Breast epithelium (tissue), 4 donors: ENCODE results near the gene PLAU. TPM values are rescaled to one million over a fixed set of nuclear protein-coding genes. Genes with fewer than 3 reads are reported as not detected.

ENCODE experiments used
- DNase-seq, 2 donors: peaks; one replicate each; pipeline ENCODE4 v3.0.0-alpha.2; 2019; ENCODE audit warnings: low spot score in 2 of 2
- H3K27ac ChIP-seq, 2 donors: fragments of 200-600 bp; sonication (generic) in 1 of 2; one replicate each; pipeline ENCODE4 v1.5.1; 2016 to 2019; ENCODE audit warnings: mild to moderate bottlenecking in 1 of 2
- H3K27me3 ChIP-seq, 2 donors: fragments of 200-600 bp; sonication (generic) in 1 of 2; one replicate each; pipeline versions ENCODE4 v1.5.1 to v1.6.0; 2017 to 2019; ENCODE audit warnings: control low read depth in 1 of 2, mild to moderate bottlenecking in 1 of 2
- H3K36me3 ChIP-seq: fragments of 200-600 bp; one replicate; pipeline ENCODE4 v1.5.1; 2019
- H3K4me1 ChIP-seq, 2 donors: fragments of 200-600 bp; sonication (generic); one replicate each; pipeline ENCODE4 v1.5.1; 2016 to 2019; ENCODE audit warnings: control low read depth in 1 of 2
- H3K4me3 ChIP-seq, 3 donors: fragments of 200-600 bp; sonication (generic); 1 replicate in 2 of 3; 2 replicates in 1 of 3; pipeline ENCODE4 v1.5.1; 2016 to 2019; ENCODE audit warnings: mild to moderate bottlenecking in 3 of 3, moderate library complexity in 2 of 3
- H3K9me3 ChIP-seq, 2 donors: fragments of 200-600 bp; sonication (generic) in 1 of 2; one replicate each; pipeline ENCODE4 v1.5.1; 2016 to 2019; ENCODE audit warnings: control low read depth in 1 of 2
- CTCF ChIP-seq, 3 donors: fragments of 450-650 bp; IDR thresholded peaks; one replicate each; pipeline ENCODE4 v1.5.1; 2016 to 2017; ENCODE audit warnings: antibody characterized with exemption in 3 of 3, mild to moderate bottlenecking in 3 of 3, moderate library complexity in 3 of 3
- POLR2A ChIP-seq: fragments of 450-650 bp; IDR thresholded peaks from one replicate; pipeline ENCODE4 v1.6.1; 2016; ENCODE audit warnings: antibody characterized with exemption, mild to moderate bottlenecking, moderate library complexity
- POLR2AphosphoS5 ChIP-seq, 3 donors: sonication (generic); formaldehyde crosslinking; IDR thresholded peaks; one replicate each; pipeline ENCODE4 v1.6.1; 2017; ENCODE audit warnings: antibody characterized with exemption in 3 of 3
- intact Hi-C: fragments of 100-400 bp; cut with DNase I; formaldehyde crosslinking; loops from one replicate; pipeline ENCODE4 v1.15.1; 2023; ENCODE audit warnings: low total_unique reads
- total RNA-seq, 3 donors: library from RNA; depleted of rRNA; stranded (reverse); fragments of >200 nt; gene quantifications; one replicate each; pipeline ENCODE4 v1.1.0, GENCODE V29; 2016

The PLAU gene
- total RNA-seq, 3 donors from 2014 or later: 4.2 to 11.0 (median 5.2) TPM

- peak; percentile 77 to 80 for DNase-seq
- H3K4me1 ChIP-seq: peaks cover 0 to 3% of the 10 kb centered on the region in 2 donors
- TF ChIP-seq CTCF (IDR thresholded peaks at IDR 0.05): peak; percentile 80 to 97 (median 94)
- TF ChIP-seq POLR2A: no peak
- TF ChIP-seq POLR2AphosphoS5 (IDR thresholded peaks at IDR 0.05): peak in 2 of 3 donors; percentile 28 to 68
- H3K27me3 ChIP-seq: no peaks in the 10 kb centered on the region
- intact Hi-C loops: loop anchor here (10.0 kb wide), 1 partner anchor 56 kb away; no protein-coding TSS in a partner anchor
- H3K36me3 ChIP-seq: no peaks in the 10 kb centered on the region
- peak overlapping the region; percentile 15 to 45 (median 23) for H3K4me3 ChIP-seq
- peak overlapping the region; percentile 71 to 83 for H3K27ac ChIP-seq
- no peaks in the 10 kb centered on the region for H3K9me3 ChIP-seq
Measured at GRCh38 chr10:73940634-73941221, 29.8 kb downstream of the PLAU start.

GRCh38 chr10:73941300-73941699 lies 30.4 kb downstream of the PLAU start:
- Histone ChIP-seq H3K9me3 (no peaks in the 10 kb centered on the region), H3K36me3 (no peaks in the 10 kb centered on the region), H3K4me1 (peaks cover 0 to 3% of the 10 kb centered on the region in 2 donors), H3K27me3 (no peaks in the 10 kb centered on the region), H3K27ac (peak overlapping the region; percentile 71 to 83), H3K4me3 (no peak overlapping the region)
- TF ChIP-seq POLR2A (no peak), CTCF (IDR thresholded peaks at IDR 0.05) (no peak), POLR2AphosphoS5 (IDR thresholded peaks at IDR 0.05) (no peak)
- intact Hi-C loops: loop anchor here (10.0 kb wide), 1 partner anchor 56 kb away; no protein-coding TSS in a partner anchor
- no peak for DNase-seq

- Histone ChIP-seq H3K4me3 (no peak overlapping the region), H3K36me3 (no peaks in the 10 kb centered on the region), H3K4me1 (no peaks in the 10 kb centered on the region), H3K9me3 (no peaks in the 10 kb centered on the region), H3K27ac (no peak overlapping the region), H3K27me3 (no peaks in the 10 kb centered on the region)
- intact Hi-C loops: loop anchor here (10.0 kb wide), 1 partner anchor 60 kb away; no protein-coding TSS in a partner anchor
- TF ChIP-seq POLR2A (no peak), CTCF (IDR thresholded peaks at IDR 0.05) (no peak), POLR2AphosphoS5 (IDR thresholded peaks at IDR 0.05) (no peak)
- DNase-seq: no peak
Measured at GRCh38 chr10:73944356-73945100, 33.6 kb downstream of the PLAU start.

- DNase-seq: no peak
- TF ChIP-seq POLR2AphosphoS5 (IDR thresholded peaks at IDR 0.05): no peak
- no peak for TF ChIP-seq POLR2A
- no peak for TF ChIP-seq CTCF (IDR thresholded peaks at IDR 0.05)
- Histone ChIP-seq H3K4me3 (no peak overlapping the region), H3K27ac (no peak overlapping the region), H3K9me3 (no peaks in the 10 kb centered on the region), H3K4me1 (no peaks in the 10 kb centered on the region), H3K27me3 (no peaks in the 10 kb centered on the region), H3K36me3 (no peaks in the 10 kb centered on the region)
- intact Hi-C loops: loop anchor here (1.0 to 10.0 kb wide), 2 partner anchors 62 to 103 kb away; no protein-coding TSS in a partner anchor
Measured at GRCh38 chr10:73946253-73947145, 35.6 kb downstream of the PLAU start.
